Activated effector memory CD4-positive, alpha-beta T cell treated with Interleukin-2 at 50 U/mL for 16 hours (primary cell): ENCODE data around the gene FAM240A.

Experiments used
- DNase-seq: peaks from one replicate; pipeline ENCODE4 v3.0.0-alpha.2; 2020

FAM240A gene

DNA sequence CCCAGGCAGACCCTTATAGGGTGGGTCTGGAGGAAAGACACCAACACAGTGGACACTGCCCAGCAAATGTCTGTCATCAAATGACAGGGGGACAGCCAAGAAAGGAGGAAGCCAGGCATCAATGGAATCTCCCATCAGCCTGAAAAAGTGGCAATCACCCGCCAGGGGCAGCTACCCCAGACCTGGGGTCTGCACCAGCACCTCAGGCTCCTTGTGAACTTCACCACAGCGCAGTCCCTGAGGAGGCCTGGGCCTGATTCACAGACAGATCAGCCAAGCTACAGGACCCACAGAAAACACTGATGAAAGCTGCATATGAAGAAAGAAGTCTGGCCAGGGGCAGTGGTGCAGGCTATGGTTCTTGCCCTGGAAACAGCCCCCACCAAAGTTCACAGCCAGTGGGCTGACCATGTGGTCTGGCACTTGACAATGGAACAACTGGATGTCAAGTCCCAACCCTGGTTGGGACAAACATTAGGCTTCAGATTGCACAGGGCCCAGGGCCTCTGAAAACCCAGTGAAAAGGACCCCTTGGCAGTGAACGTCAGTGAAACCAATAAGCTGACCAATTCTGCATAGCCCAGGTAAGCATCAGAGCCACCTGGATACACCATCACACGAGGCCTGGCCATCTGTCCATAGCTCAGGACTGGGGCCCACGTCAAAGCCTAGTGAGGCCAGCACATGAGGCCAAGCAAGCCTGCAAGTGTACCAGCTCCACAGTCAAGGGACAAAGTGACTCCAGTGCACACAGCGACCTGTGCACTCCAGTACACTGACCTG lies 52.1 kb downstream of the FAM240A start:
- DNase-seq, result no peak

DNA sequence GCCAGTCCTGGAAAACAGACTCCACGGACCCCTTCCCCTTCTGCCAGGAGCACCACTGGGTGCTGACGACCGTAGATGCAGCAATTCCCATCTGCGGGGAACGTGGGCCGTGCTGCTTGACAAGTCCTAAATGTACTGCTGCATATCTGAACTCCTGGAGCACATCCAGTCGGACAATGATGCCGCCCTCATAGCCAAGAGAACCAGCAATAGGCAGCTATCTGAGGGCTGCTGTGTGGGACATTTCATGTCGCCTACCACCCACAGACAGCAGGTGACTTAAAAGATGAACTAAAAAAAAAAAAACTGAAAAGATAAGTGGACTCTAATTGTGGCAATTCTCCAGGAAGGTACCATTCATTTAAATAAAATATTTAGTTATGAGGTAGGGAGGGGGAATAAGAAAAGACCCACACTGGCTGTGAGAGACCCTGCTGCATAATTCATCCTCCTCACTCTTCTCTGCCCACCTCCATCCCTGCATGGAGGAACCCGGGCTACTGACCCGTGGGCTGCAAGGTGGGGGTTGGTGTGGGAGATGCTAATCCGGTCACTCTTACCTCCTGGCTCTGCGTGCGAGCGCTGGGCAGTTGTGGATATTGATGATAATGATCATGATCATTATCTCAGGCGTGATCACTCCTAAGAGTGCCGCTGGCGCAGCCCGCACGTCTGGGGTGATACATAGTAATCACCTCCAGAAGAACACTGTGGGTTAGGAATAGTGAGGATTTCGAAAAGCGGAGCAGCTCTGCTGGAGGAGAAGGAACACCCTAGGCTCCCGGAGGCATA lies 52.8 kb downstream of the FAM240A start:
- no peak for DNase-seq

DNA sequence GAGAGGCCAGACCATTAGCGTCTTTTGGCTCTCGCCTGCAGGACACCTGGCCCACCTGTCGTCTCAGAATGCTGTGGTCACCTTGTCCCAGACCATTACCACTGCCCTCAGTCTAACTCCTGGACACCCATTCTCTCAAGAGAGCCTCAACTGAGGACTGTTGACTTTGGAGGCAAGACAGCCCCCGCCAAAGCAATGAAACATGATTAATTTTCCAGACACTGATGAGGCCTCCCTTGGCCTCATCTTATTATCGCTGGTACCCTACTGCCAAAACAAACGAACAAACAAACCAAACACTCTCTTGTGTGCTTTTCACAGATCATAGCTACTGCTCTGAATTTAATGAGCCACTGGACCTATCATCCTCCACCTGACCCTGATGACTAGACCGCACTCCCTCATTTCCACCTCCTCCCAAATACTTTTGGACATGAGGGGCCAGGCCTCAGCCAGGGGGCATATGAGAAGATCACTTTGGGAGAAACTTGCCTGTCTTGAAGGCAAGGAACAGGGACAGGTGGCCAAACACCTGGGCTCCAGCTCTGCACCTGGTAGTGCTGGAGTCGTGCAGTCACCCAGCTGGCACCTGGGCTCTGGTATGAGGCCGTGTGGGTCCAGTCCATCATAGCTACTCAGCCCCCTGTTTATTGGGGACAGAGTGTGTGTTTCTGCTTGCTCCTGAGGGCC lies 53.6 kb downstream of the FAM240A start:
- DNase-seq, result no peak

DNA sequence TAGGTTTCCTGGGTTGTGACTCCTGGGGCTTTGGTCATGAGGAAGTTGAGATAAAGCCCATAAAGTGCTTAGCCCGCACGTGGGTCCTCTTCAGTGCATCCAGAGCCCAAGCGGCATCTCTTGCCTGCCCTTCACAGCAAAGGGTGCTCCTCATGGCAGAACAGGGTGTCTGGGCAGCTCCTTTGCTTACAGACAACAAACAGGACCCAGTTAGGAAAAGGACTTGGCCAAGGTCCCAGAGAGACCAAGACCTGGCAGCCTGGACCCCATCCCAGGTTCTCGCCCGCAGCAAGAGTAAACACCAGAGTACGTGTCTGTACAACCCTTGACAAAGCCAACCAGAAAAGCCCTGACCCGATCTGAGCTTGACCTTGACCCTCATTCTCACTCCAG lies 54.1 kb downstream of the FAM240A start:
- no peak for DNase-seq

DNA sequence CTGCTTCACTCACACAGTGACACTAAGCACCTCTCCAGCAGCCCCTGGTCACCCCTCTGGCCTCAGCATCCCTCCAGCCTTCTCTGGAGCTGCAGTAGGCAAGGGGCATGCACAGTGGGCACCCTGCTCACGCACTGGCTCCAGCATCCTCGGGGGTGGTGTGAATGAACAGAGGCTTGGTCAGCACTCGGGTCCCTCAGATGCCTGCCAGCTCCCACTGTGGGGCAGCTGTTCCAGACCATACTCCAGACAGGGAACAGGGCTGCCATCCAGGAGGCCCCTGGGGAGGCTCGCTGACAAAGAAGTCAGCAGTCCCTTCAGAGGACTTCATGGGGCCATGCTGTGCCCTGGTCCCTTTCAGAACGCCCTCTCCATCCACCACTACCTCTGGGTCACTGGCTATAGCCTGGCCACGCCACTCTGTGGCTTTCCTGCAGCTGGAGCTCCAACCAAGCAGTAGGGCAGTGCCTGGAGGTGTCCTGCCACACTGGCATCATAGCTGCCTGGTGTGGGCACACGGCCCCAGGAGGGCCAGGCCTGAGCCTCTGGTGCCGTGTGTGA lies 54.8 kb downstream of the FAM240A start:
- no peak for DNase-seq

DNA sequence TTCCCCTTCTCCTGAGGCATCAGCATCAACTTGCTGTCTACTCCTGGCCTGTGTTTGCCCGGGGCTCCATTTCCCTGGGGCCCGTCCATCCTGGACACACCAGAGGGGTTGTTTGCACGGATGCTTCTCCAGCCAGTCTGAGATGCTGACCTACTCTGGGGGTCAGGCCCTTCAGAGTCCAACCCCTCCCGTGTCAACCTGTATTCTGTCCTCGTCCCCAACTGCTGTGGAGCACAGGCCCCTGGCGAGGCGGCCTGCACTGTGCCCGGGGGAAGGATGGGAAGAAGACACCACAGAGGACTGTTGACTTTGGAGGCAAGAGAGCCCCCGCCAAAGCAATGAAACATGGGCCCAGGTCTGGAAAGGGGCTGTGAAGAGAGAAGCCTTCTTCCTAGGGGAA lies 55.3 kb downstream of the FAM240A start:
- no peak for DNase-seq

DNA sequence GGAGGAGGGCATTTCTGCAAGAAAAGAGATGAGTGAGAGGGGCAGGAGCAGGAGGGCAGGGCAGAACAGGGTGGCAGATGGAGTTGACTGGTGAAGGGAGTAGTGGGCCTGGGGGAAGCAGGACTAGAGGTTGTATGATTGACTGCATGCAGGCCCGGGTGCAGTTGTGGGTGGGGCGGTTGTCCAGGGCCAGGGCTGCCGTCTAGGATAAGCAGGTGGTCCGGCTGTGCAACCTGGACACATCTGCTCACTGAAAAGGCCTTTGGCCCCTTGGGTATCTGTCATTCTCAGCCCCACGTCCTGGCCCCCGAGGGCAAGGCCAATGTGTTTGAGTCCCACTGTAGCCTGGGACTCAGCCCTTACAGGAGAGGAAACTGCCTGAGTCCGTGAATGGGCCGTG lies 55.8 kb downstream of the FAM240A start:
- no peak for DNase-seq

DNA sequence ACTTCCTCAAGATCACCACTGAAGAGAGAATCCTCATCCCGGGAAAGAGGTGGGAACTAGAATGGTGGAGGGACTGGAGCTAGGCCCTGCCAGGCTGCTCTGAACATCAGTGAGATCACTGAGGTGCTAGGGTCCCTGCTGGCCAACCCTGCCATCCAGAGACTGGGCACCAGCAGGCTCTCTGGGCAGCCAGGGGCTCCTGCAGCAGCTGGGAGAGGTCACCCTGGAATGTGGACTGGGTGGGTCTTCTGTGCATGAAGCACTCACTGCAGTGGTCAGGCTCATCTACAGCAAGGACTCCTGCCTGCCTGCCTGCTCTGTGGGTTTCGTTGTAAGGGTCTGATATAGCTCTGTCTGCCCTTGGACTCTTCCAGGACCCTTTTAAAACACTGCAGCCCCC lies 56.3 kb downstream of the FAM240A start:
- DNase-seq, result no peak

DNA sequence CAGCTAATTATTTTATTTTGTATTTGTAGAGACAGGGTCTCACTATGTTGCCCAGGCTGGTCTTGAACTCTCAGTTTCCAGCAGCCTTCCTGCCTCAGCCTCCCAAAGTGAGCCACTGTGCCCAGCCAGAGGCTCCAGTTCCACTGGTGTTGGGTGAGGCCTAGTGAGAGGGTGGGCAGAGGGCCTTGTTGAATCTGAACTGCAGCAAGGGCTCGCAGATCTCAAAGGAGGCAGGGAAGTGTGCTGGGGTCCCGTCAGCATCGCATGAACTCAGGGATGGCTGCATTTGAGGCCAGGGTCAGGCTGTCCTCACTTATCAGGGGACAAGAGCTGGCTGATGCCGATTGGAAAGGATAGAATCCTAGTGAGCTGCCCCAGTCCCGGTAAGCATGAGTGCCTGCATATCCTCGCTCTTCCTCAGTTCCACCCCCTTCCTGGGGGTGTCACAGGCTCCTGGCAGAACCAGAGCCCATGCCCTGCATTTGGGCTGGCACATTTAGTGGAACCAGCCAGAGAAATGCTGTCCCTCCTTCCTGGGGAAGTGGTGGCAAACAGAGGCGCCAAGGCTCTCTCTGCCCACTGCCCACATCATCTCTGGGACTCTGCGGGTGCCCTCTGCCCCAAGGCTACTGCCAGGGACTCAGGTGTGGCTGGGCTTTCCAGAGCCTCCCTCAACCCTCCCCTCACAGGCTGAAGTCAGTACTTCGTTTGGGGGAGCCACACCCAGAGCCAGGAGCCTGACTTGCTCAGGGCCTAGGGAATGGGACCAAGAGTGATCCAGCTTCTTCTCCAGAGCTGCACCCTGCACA lies 57.1 kb downstream of the FAM240A start:
- DNase-seq, result no peak

DNA sequence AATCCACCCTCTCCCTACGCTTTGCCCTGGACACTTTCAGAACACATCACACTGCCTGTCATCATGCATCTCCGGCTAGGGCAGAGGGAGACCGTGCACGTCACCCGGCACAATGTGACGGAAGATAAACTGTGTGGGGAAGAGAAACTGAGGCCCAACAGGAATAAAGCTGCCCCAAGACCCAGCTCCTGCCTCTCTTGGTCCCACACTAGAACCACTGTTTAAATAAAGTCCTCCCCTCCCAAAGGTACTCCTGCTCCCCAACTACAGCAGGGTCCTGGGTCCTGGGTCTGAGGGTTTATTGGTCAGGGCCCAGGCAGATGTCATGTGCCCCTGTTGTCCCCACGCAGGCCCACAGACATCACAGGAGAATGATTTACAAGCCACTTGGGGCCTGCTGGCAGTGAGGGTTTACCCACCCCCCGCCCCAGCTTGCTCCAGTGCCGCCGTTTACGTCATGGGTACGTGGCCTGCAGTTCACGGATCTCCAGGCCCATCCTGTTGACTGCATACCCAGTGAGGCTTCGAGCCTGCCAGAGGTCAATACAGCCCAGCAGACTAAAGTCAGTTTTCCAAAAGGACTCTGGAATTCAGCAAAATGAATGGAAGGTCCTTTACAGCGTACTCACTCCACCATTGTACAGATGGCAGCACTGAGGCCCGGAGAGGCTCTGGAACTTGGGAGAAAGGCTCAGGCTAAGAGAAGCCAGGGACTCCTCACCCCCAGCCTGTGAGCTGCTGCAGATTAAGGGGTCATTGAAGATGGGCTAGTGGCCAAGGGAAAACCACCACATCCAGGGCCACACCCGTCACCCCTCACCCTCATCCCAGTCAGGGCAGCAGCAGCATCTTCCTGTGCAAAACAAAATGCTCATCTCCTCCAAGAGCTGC lies 57.9 kb downstream of the FAM240A start:
- DNase-seq, result no peak

DNA sequence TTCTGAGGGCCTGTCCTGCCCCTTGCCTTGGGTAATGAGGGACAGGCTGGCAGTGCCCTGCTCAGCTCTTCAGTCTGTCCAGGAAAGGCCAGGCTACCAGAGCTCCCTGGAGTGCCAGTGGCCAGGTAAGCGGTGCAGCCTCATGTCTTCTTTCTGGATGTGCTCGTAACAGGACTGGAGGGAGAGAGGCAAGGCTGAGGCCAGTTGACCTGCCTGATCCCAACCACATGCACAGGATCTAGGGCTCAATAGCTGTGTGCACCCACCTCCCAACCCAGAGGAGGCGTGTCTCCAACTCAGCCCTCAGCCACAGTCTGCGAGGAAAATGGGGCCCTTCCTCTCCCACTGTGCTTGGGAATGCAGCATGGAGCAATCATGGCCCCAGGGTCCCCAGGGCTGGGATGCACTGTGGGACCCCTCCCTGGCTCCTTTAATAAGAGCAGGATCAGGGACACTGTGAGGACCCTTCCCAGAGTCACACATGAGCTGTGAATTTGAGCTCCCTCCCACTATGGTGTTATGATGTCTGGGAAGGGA lies 58.6 kb downstream of the FAM240A start:
- DNase-seq, result no peak

DNA sequence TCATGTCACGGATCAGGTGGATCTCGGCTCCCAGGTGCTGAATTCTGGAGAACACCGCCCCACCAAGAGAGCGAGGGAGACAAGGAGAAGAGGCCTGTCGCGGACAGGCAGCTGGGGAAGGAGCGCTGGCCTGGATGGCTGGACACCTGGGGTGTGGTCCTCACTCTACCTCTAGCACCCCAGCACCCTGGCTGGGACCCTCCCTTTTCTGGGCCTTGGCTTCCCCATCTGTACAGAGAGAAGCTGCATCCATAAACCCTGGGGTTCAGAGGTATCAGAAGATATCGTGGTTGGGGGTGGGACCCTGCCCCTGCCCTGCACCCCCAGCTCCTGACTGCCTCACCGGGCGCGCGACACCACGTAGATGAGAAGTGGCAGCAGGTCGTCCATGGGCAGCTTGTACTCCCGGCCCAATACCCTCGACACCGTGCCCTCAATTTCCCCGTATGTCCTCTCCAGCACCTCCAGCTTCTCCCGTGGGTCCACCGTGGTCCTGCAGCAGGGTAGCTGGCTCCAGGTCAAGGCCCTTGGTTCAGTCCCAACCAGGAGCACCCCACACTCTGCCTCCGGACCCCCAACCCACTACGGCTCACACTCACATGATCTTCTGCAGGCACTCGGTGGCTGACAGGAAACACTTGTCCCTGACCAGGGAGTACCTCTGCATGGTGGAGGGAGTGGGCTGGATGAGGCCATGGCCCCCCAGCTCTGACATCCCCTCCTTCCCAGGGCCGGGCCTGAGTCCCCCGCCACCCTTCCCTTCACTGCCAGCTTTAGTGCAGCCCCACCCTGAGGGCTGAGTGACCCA lies 59.4 kb downstream of the FAM240A start:
- no peak for DNase-seq

DNA sequence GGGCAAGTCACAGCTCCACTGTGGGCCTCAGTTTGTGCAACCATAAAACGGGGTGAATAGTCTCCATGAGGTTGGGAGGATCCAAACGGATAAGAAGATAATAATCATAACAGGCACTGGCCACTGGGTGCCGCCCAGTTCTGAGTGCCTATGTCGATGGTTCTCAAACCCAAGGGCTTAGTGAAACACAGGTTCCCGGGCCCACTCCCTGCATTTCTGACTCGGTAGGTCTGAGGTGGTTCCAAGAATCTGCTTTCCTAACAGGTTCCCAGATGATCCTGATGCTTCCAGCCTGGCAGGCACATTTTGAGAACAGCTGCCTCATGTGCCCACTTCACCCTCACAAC lies 60.0 kb downstream of the FAM240A start:
- DNase-seq, result no peak

DNA sequence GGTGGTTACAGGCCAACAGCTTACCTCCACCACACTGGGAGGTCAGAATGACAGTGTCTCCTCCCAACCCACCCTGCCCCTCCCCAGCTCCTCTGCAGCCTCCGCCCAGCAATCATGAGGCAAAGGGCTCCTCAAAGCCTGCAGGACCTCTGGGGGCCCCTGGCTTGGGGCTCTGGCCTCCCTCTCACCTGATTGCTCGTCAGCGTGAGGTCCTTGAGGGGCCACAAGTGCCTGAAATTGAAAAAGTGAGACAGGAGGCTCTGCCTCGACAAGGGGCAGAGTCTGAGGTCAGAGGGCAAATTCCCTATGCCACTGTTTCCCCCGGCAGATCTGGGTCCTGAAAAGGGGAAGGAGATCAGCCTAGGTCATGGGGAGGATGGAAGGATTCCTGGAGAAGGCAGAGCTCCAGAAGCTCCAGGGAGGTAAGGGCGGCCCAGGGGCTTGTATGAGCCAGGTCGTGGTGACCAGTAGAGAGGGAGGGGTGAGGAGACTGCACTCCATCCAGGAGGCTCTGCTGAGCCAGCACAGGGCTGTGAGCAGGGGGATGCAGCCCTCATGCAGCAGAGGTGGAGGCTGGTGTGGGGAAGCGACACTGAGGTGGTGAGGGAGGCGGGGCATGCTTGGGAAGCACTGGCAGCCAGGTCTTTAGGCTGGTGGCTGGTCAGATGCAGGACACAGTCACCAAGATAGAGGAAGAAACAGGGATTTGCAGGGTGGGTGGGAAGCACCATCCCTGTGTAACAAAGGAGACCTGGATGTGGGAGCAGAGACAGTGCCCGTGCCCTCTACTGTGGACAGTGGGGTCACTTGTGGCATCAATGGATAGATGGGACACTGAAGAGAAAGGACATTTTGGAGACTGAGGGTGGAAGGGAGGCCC lies 61.1 kb downstream of the FAM240A start:
- DNase-seq, result no peak

DNA sequence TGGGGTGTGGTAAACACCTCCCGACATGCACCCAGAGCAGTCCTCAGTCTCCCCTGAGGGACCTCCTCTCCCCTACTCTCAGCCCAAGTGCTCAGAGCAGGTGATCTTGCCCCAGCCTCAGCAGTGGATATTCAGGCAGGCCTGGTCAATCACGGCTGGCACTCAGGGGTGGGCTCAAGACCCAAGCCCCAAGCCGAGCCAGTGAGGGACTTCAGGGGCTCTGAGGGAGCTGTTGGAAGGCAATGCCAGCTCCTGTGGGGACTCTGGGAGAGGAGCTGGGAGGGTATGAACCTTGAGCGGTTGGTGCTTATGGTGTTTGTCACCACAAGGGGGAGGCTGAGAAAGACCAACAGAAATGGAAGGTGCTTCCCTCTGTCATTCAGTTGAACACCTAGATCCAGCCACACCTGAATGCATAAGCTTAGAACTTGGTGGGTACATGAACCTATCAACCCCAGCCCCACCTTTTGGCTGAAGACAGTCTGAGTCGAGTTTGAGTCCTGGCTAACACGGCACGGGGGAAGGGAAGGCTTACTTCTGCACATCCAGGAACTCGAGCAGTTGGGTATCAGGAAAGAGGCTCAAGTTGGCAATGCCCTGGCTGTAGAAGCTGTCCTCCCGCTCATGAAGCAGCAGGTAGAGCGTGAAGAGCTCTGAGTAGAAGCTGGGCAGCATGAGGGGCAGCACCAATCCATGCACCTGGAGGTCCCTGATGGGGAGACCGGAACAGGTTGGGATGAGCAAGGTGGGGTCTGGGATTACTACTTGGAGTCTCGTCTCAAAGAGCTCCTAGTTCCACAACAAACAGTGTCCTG lies 61.9 kb downstream of the FAM240A start:
- DNase-seq, result no peak

DNA sequence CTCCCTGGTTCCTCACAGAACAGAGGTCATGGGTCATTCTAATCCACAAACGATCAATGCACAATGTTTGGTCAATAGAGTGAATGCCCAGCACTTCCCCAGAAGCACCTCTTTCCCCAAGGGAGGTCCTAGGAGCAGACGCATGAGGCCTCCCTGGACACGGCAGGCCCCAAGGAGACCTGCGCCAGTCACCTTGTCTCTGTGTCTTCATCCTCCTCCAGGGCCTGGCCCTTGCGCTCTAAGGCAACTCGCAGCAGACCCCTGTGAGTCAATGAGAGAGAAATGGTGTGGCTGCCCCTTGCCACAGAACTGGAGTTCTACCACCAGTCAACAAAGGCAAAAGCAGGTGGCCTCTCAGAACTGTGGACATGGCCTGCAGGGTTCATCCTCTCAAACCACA lies 63.1 kb downstream of the FAM240A start:
- DNase-seq, result no peak
